Muscle of leg (tissue), 16 donors: ENCODE measurements around the gene MORC1. TPM values are rescaled to one million over a fixed set of nuclear protein-coding genes. Genes with fewer than 3 reads are reported as not detected.

Experiments
- DNase-seq: peaks from one replicate; pipeline ENCODE4 v3.0.0; 2013
- H3K27ac ChIP-seq: one replicate; pipeline ENCODE4 v1.5.1; 2013; ENCODE audit warnings: mild to moderate bottlenecking, low read length, control low read depth
- H3K27me3 ChIP-seq: one replicate; pipeline ENCODE4 v1.6.1; 2013; ENCODE audit warnings: low read length; ENCODE audit not compliant: control insufficient read depth, insufficient read depth
- H3K36me3 ChIP-seq: one replicate; pipeline ENCODE4 v1.6.1; 2013; ENCODE audit warnings: low read length; ENCODE audit not compliant: control insufficient read depth, insufficient read depth
- H3K4me1 ChIP-seq: one replicate; pipeline ENCODE4 v1.6.1; 2013; ENCODE audit warnings: low read length; ENCODE audit not compliant: control insufficient read depth, insufficient read depth
- H3K4me3 ChIP-seq: one replicate; pipeline ENCODE4 v1.5.1; 2013; ENCODE audit warnings: low read length, control low read depth
- H3K9me3 ChIP-seq: replicated peaks from 2 replicates; pipeline ENCODE4 v1.6.1; 2013; ENCODE audit warnings: low read depth, low read length; ENCODE audit not compliant: control insufficient read depth
- WGBS: methylation state at CpG from one replicate; pipeline ENCODE4 v1.1.5; 2013; ENCODE audit warnings: missing lambda C conversion rate; ENCODE audit not compliant: insufficient coverage; 5-methylcytosine and 5-hydroxymethylcytosine counted together
- long read RNA-seq, 11 donors: transcript quantifications; one replicate each; lab custom pipeline, GENCODE V29; 2026
- polyA plus RNA-seq, 8 donors: library from polyadenylated mRNA; unstranded; fragments of 120-200 nt; gene quantifications; one replicate each; pipeline versions ENCODE4 v1.2.1 to v1.2.3, GENCODE V29; 2013; ENCODE audit warnings: inconsistent platforms in 1 of 8, low replicate concordance in 1 of 8; ENCODE audit not compliant: insufficient read length in 8 of 8, insufficient read depth in 1 of 8
- total RNA-seq: library from RNA; stranded (reverse); fragments of 120-200 nt; gene quantifications from one replicate; pipeline ENCODE4 v1.2.4, GENCODE V29; 2013

The MORC1 gene
- total RNA-seq, result not detected
- polyA plus RNA-seq, result not detected
- long read RNA-seq, donor 1, result 0 reads
- long read RNA-seq, donor 2, result 0 reads
- long read RNA-seq, donor 3, result 0 reads
- long read RNA-seq, donor 4, result 0 reads
- long read RNA-seq, donor 5, result 0 reads
- long read RNA-seq, donor 6, result 0 reads
- long read RNA-seq, donor 7, result 0 reads
- long read RNA-seq, donor 8, result 0 reads
- long read RNA-seq, donor 9, result 0 reads
- long read RNA-seq, donor 10, result 0 reads
- long read RNA-seq, donor 11, result 0 reads

- Histone ChIP-seq H3K4me1 (no peaks in the 10 kb centered on the region), H3K36me3 (no peaks in the 10 kb centered on the region), H3K4me3 (no peak within 1 kb of the TSS), H3K9me3 (no peaks in the 10 kb centered on the region), H3K27me3 (no peaks in the 10 kb centered on the region), H3K27ac (no peak within 1 kb of the TSS)
- WGBS, result 91% methylated on average over 29 of the region's 38 CpGs
- DNase-seq, result no peak
Measured at GRCh38 chr3:109117939-109118338, at the start of gene MORC1. Gene MORC1, minus strand, starts transcription at chr3:109118134. Its CDS starts 75 bp downstream, at chr3:109118059.

DNA sequence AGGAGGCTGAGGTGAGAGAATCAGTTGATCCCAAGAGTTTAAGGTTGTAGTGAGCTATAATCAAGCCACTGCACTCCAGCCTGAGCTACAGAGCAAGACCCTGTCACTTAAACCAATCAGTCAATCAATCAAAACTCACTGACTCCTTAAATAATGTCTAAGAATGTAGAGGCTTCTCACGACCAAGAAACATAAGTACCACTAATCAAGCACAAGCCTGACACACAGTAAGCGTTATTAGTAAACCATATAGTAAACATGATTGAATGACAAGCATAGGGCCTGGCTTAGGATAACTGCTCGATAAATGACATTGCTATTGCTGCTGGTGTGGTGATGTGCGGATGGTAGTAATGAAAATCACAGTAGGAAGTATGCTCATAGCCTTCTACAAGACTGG, 48.0 kb upstream of the MORC1 start:
- Histone ChIP-seq H3K27me3 (no peaks in the 10 kb centered on the region), H3K27ac (no peak overlapping the region), H3K36me3 (no peaks in the 10 kb centered on the region), H3K9me3 (no peaks in the 10 kb centered on the region), H3K4me3 (no peak overlapping the region), H3K4me1 (no peaks in the 10 kb centered on the region)
- no peak for DNase-seq
- WGBS, result 92% methylated on average over 2 of the region's 4 CpGs

DNA sequence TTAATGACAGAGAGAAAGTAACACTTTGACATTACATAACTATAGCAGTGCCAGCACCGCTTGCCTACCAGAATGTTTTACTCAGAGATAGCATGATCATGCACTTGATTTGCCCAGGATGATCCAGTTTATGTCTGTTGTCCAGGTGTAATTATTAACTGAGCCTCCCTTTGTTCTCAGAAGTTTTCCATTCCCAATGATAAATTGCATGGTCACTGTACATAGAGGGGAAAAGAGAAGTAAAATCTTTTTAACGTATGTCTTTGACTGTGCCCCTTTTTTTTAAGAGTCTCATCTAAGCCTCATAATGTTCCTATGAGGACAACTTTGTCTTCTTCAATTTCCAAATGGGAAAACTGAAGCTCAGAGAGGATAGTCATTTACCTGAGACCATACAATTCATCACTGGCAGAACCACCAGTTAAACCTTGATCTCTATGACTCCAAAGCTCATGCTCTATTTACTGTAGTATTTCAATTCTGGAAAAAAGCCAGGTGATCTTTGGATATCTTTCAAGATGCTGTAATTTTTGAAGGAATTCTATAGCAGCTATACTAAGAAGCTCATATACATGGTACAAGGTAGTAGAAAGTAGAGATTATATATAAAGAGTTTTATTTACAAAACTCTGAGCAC, 43.7 kb upstream of the MORC1 start:
- H3K4me1 ChIP-seq, result no peaks in the 10 kb centered on the region
- no peaks in the 10 kb centered on the region for H3K9me3 ChIP-seq
- DNase-seq, result no peak
- no peaks in the 10 kb centered on the region for H3K27me3 ChIP-seq
- no peak overlapping the region for H3K4me3 ChIP-seq
- H3K27ac ChIP-seq, result no peak overlapping the region
- no peaks in the 10 kb centered on the region for H3K36me3 ChIP-seq
- WGBS, result no CpG with 5 or more reads among the region's 2 CpGs

DNA sequence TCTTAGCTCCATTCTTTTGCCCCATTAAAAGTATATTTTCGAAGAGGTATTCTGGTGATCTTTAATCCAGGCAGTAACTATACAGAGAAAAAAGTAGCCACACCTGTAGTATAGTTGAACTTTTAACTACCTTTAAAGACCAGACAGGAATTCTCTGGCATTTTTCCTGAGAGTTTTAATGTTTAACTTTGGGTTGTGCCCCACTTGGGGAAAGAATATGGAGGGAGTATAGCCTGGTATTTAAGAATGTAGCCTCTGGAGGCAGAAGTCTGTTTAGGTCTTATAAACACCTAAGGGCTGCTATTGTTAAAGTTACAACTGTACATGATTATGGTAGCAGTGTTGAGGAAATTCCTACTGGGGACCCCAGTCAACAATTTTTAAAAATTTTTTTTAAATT, 37.9 kb upstream of the MORC1 start:
- Histone ChIP-seq H3K4me1 (no peaks in the 10 kb centered on the region), H3K9me3 (no peaks in the 10 kb centered on the region), H3K4me3 (no peak overlapping the region), H3K36me3 (no peaks in the 10 kb centered on the region), H3K27me3 (no peaks in the 10 kb centered on the region), H3K27ac (no peak overlapping the region)
- no CpG with 5 or more reads among the region's 1 CpG for WGBS
- no peak for DNase-seq

- WGBS, result 100% methylated on average over 1 of the region's 2 CpGs
- H3K36me3 ChIP-seq, result no peaks in the 10 kb centered on the region
Measured at GRCh38 chr3:109154979-109155378, 37.0 kb upstream of the MORC1 start.

DNA sequence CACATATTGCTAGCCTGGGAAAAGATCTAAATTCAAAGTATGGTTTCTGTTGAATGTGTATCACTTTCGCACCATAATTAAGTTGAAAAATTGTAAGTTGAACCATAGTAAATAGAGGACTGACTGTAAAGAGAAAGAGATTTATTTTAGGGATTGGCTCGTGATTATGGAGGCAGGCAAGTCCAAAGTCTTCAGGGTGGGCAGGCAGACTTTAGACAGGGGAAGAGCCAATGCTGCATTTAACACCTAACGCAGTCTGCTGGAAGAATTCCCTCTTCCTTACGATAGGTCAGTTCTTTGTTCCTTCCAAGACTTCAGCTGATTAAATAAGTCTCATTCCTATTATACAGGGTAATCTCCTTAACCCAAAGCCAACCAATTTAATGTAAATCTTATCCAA, 34.4 kb upstream of the MORC1 start:
- Histone ChIP-seq H3K36me3 (no peaks in the 10 kb centered on the region), H3K27ac (no peak overlapping the region), H3K4me1 (no peaks in the 10 kb centered on the region), H3K4me3 (no peak overlapping the region), H3K9me3 (no peaks in the 10 kb centered on the region), H3K27me3 (no peaks in the 10 kb centered on the region)
- no peak for DNase-seq
- 86% methylated on average over 2 of the region's 4 CpGs for WGBS

More at GRCh38 chr3:109154979-109155378, 37.0 kb upstream of the MORC1 start:
- H3K9me3 ChIP-seq, result no peaks in the 10 kb centered on the region
- no peak for DNase-seq
- H3K4me3 ChIP-seq, result no peak overlapping the region
- no peaks in the 10 kb centered on the region for H3K4me1 ChIP-seq
- no peaks in the 10 kb centered on the region for H3K27me3 ChIP-seq
- H3K27ac ChIP-seq, result no peak overlapping the region

DNA sequence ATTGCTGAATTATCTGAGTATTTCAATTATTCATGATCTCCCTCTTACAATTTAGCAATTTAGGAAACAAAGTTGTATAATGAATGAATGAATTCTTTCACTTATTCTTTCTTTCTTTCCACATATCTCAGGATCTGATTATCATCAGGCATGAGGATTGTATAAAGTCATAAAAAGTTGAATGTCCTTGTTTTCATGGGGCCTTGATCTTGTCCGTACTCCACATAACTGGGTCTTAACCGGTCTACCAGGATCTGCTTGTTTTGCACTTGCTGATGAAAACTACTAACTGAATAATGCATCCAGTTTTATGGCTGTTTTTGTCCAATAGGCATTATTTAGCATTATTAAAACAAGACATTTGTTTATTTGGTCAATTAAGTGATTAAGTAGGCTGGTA, 31.1 kb upstream of the MORC1 start:
- Histone ChIP-seq H3K4me3 (no peak overlapping the region), H3K27ac (no peak overlapping the region), H3K4me1 (no peaks in the 10 kb centered on the region), H3K9me3 (no peaks in the 10 kb centered on the region), H3K27me3 (no peaks in the 10 kb centered on the region), H3K36me3 (no peaks in the 10 kb centered on the region)
- no peak for DNase-seq
- no CpG with 5 or more reads among the region's 2 CpGs for WGBS

GRCh38 chr3:109143646-109144045, 25.7 kb upstream of the MORC1 start:
- no peak for DNase-seq
- Histone ChIP-seq H3K36me3 (no peaks in the 10 kb centered on the region), H3K27ac (no peak overlapping the region), H3K27me3 (no peaks in the 10 kb centered on the region), H3K9me3 (no peaks in the 10 kb centered on the region), H3K4me3 (no peak overlapping the region), H3K4me1 (no peaks in the 10 kb centered on the region)
- 63% methylated on average over 1 of the region's 1 CpG for WGBS

- WGBS, result no CpG with 5 or more reads among the region's 4 CpGs
Measured at GRCh38 chr3:109140318-109140717, 22.4 kb upstream of the MORC1 start.

DNA sequence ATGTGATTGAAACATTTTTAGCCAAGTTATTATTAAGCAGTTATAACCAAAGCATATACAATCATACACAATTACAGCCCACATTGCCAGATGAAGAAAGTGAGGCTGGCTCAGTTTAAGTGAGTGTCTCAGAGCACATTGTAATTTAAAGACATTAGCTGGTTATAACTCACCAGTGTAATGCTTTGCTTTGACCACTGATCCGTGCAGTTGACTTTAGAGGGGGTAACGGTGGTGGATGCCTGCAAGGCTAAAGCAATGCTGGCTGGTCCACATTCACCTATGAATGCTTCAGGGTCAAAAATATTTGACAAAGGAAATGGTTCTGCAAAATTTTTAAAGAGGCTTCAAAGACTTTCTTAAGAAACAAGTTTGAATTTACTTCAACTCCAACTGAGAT, 19.8 kb upstream of the MORC1 start:
- 45% methylated on average over 2 of the region's 2 CpGs for WGBS
- DNase-seq, result no peak
- H3K27ac ChIP-seq, result no peak overlapping the region
- no peaks in the 10 kb centered on the region for H3K27me3 ChIP-seq
- H3K9me3 ChIP-seq, result no peaks in the 10 kb centered on the region
- H3K4me3 ChIP-seq, result no peak overlapping the region
- H3K4me1 ChIP-seq, result no peaks in the 10 kb centered on the region
- H3K36me3 ChIP-seq, result no peaks in the 10 kb centered on the region

More at GRCh38 chr3:109140318-109140717, 22.4 kb upstream of the MORC1 start:
- H3K27me3 ChIP-seq, result no peaks in the 10 kb centered on the region
- no peaks in the 10 kb centered on the region for H3K4me1 ChIP-seq
- H3K36me3 ChIP-seq, result no peaks in the 10 kb centered on the region
- H3K9me3 ChIP-seq, result no peaks in the 10 kb centered on the region
- DNase-seq, result no peak
- H3K4me3 ChIP-seq, result no peak overlapping the region
- H3K27ac ChIP-seq, result no peak overlapping the region
